ENCODE results near the gene IQSEC1. TPM values are rescaled to one million over a fixed set of nuclear protein-coding genes. Genes with fewer than 3 reads are reported as not detected.
A peak's percentile ranks its signal among the peaks of the same experiment; 100 is the strongest.

The IQSEC1 gene
- total RNA-seq, 2 donors from 2014 or later = 31.2 to 53.5 TPM

DNA sequence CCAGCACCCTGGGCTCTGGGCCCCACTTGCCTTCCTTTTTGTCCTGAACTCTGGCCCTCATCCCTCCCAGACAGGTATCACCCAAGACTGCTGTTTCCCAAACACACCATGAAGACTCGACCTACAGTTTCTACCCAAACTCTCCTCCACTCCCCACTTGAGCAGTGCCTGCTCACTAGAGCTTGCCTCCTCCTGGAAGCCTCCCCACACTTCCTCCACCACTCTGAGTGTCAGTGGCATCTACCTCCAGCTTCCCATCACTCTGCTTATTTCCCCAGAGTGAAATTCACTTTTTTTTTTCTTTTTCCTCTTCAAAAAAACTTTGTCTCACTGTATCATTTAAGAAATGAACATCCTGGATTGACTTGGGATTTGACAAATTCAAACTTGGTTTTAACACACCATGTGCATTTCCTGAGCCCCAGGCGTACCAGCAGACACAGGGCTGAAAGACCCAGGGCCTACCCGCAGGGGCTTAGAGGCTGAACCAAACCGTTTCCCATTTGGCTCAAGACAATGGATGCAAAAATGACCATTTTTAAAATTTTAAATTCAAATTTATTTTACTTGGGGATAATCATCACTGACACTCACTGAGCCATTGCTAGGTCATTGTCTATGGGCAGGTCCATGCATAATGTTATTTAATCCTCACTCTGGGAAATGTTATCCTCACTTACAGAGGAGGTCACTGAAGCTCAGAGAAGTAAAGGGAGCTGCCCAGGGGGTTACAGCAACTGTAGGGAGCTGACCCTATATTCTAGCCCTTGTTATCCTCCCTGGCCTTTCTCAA lies 62.3 kb downstream of the IQSEC1 start:
- ATAC-seq (replicated peaks in 1 of 2) (no peak), DNase-seq (no peak)
- peaks cover 91% of the 10 kb centered on the region for H3K4me1 Mint-ChIP-seq (ENCODE audit: low read depth)
- H3K27ac Mint-ChIP-seq = peak overlapping the region; percentile 90
- peak overlapping the region; percentile 79 to 89 for H3K4me3 Mint-ChIP-seq
- H3K9me3 Mint-ChIP-seq = no peaks in the 10 kb centered on the region
- no peaks in the 10 kb centered on the region for H3K27me3 Mint-ChIP-seq (ENCODE audit: low read depth)
- H3K36me3 Mint-ChIP-seq (ENCODE audit: insufficient read depth in 2 of 2) = peaks cover 0 to 3% of the 10 kb centered on the region in 2 donors

- Mint-ChIP-seq H3K27ac (peak overlapping the region; percentile 47), H3K36me3 (ENCODE audit: insufficient read depth in 2 of 2) (peaks cover 0 to 3% of the 10 kb centered on the region in 2 donors), H3K27me3 (ENCODE audit: low read depth) (no peaks in the 10 kb centered on the region), H3K4me3 (peak overlapping the region; percentile 79 to 89), H3K4me1 (ENCODE audit: low read depth) (peaks cover 91% of the 10 kb centered on the region), H3K9me3 (no peaks in the 10 kb centered on the region)
- DNase-seq (no peak), ATAC-seq (replicated peaks in 1 of 2) (no peak)
These were observed 63.3 kb downstream of the IQSEC1 start for GRCh38 chr3:13009946-13010315.

GRCh38 chr3:13009132-13009945 lies 63.9 kb downstream of the IQSEC1 start:
- Mint-ChIP-seq H3K27me3 (ENCODE audit: low read depth) (no peaks in the 10 kb centered on the region), H3K4me1 (ENCODE audit: low read depth) (peaks cover 87% of the 10 kb centered on the region), H3K4me3 (peak overlapping the region; percentile 79 to 89), H3K36me3 (ENCODE audit: insufficient read depth in 2 of 2) (peaks cover 0 to 3% of the 10 kb centered on the region in 2 donors), H3K27ac (peak overlapping the region; percentile 47), H3K9me3 (no peaks in the 10 kb centered on the region)
- ATAC-seq (replicated peaks in 1 of 2) (peak in 1 of 2 donors; percentile 8), DNase-seq (peak; percentile 60 to 82)

GRCh38 chr3:13008155-13008995 lies 64.9 kb downstream of the IQSEC1 start:
- no peaks in the 10 kb centered on the region for H3K27me3 Mint-ChIP-seq (ENCODE audit: low read depth)
- peak overlapping the region in 1 of 2 donors; percentile 79 for H3K4me3 Mint-ChIP-seq
- no peaks in the 10 kb centered on the region for H3K9me3 Mint-ChIP-seq
- peak overlapping the region; percentile 66 for H3K27ac Mint-ChIP-seq
- peaks cover 1 to 3% of the 10 kb centered on the region in 2 donors for H3K36me3 Mint-ChIP-seq (ENCODE audit: insufficient read depth in 2 of 2)
- DNase-seq = no peak
- H3K4me1 Mint-ChIP-seq (ENCODE audit: low read depth) = peaks cover 86% of the 10 kb centered on the region
- no peak for ATAC-seq (replicated peaks in 1 of 2)

DNA sequence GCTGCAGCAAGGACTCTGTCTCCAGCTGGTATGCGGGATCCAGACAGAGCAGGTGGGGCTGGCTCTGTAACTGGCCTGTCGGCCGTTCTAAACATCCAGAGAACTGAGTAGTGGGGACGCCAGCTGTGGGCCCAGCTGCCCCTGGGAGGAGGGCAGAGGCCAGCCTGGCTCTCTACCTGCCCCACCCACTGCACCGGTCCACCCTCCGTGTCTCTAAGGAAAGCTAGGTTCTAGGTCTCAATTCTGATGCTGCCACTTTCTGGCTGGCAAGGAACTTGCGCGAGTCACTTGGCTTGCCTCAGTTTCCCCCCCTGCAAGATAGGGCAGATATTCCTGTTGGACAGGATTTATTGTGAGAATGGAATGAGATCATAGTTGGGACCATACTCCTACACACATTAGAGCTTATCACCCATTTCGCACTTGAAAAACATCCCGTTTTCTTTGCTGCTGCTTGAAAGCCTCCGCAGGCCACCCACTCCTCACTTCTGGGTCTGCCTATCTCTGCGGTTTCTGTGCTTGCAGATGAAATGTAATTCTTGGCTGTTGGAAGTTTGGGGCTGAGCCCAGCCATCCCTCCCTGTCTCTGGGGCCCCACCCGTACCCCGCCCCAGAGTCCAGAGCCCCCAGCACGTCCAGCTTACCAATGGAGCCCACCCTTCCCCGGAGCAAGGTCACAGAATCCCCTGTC lies 65.8 kb downstream of the IQSEC1 start:
- peaks cover 1 to 3% of the 10 kb centered on the region in 2 donors for H3K36me3 Mint-ChIP-seq (ENCODE audit: insufficient read depth in 2 of 2)
- H3K27me3 Mint-ChIP-seq (ENCODE audit: low read depth) = no peaks in the 10 kb centered on the region
- DNase-seq (no peak), ATAC-seq (replicated peaks in 1 of 2) (no peak)
- peaks cover 86% of the 10 kb centered on the region for H3K4me1 Mint-ChIP-seq (ENCODE audit: low read depth)
- no peak overlapping the region for H3K4me3 Mint-ChIP-seq
- peak overlapping the region; percentile 20 for H3K27ac Mint-ChIP-seq
- H3K9me3 Mint-ChIP-seq = no peaks in the 10 kb centered on the region

DNA sequence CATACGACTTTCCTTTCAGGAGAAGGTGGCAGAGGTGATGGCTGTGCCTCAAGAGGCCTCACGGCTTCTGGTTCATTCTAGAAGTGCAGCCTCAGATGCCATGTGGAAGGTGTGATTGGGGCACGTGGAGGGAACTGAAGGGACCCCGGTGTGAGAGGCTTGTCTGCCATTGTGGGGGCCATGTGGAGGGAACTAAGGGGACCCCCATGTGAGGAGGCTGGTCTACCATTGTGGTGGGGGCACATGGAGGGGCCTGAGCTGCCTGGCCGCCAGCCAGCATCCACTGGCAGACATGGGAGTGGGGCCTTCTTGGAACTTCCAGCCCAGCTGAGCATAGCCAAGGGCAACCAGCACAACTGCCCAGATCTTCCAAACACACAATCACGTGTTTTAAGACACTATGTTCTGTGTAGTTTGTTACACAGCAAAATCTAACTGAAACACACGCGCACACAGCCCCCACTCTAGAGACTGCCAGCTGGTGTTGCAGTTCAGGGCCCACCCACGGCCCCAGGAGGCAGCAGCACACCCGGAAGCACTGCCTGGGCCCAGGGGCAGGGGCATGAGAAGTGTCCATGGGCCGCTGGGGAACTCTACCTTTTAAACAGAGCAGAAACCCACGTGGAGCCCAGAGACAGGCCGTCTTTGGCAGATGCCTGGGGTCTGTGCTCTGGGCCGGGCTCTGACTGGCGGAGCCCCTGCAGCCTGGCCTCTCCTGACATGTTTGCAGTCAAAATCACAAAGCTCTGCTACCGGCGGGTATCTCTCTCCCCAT lies 66.8 kb downstream of the IQSEC1 start:
- ATAC-seq (replicated peaks in 1 of 2) = no peak
- Mint-ChIP-seq H3K27ac (no peak overlapping the region), H3K4me1 (ENCODE audit: low read depth) (peaks cover 86% of the 10 kb centered on the region), H3K9me3 (no peaks in the 10 kb centered on the region), H3K36me3 (ENCODE audit: insufficient read depth in 2 of 2) (peaks cover 1 to 3% of the 10 kb centered on the region in 2 donors), H3K27me3 (ENCODE audit: low read depth) (no peaks in the 10 kb centered on the region), H3K4me3 (peak overlapping the region in 1 of 2 donors; percentile 6)
- no peak for DNase-seq

DNA sequence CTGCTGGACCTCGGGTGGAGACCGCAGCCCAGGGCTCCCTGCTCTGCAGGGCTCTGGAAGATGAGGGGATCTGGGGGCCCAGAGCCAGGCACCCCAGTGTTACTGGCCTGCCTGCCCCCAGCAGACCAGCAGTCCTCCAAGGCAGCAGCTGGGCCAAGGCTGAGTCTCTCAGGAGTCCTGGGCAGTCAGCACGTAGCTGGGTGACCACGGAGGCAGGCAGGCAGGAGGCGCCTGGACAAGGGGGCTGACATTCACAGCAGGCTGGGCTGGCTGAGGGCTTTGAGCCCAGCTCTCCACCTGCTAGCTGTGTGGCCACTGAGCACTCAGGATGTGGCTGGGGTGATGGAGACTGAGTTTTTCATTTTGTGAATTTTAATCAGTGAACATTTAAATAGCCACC lies 67.9 kb downstream of the IQSEC1 start:
- no peak overlapping the region for H3K4me3 Mint-ChIP-seq

GRCh38 chr3:13004376-13004775 lies 68.9 kb downstream of the IQSEC1 start:
- Mint-ChIP-seq H3K9me3 (no peaks in the 10 kb centered on the region), H3K27ac (no peak overlapping the region), H3K4me3 (no peak overlapping the region), H3K36me3 (ENCODE audit: insufficient read depth in 2 of 2) (peaks cover 3 to 6% of the 10 kb centered on the region in 2 donors), H3K27me3 (ENCODE audit: low read depth) (no peaks in the 10 kb centered on the region), H3K4me1 (ENCODE audit: low read depth) (peaks cover 79% of the 10 kb centered on the region)
- no peak for ATAC-seq (replicated peaks in 1 of 2)
- no peak for DNase-seq

More for the DNA sequence above, 67.9 kb downstream of the IQSEC1 start:
- Mint-ChIP-seq H3K36me3 (ENCODE audit: insufficient read depth in 2 of 2) (peaks cover 3 to 6% of the 10 kb centered on the region in 2 donors), H3K9me3 (no peaks in the 10 kb centered on the region), H3K27ac (peak overlapping the region; percentile 29), H3K27me3 (ENCODE audit: low read depth) (no peaks in the 10 kb centered on the region), H3K4me1 (ENCODE audit: low read depth) (peaks cover 81% of the 10 kb centered on the region)
- no peak for DNase-seq
- ATAC-seq (replicated peaks in 1 of 2) = no peak

GRCh38 chr3:13003608-13004007 lies 69.6 kb downstream of the IQSEC1 start:
- no peak overlapping the region for H3K4me3 Mint-ChIP-seq
- H3K27ac Mint-ChIP-seq = peak overlapping the region; percentile 17
- DNase-seq = no peak
- no peaks in the 10 kb centered on the region for H3K9me3 Mint-ChIP-seq
- H3K27me3 Mint-ChIP-seq (ENCODE audit: low read depth) = no peaks in the 10 kb centered on the region
- peaks cover 79% of the 10 kb centered on the region for H3K4me1 Mint-ChIP-seq (ENCODE audit: low read depth)
- no peak for ATAC-seq (replicated peaks in 1 of 2)
- H3K36me3 Mint-ChIP-seq (ENCODE audit: insufficient read depth in 2 of 2) = peaks cover 3 to 6% of the 10 kb centered on the region in 2 donors

DNA sequence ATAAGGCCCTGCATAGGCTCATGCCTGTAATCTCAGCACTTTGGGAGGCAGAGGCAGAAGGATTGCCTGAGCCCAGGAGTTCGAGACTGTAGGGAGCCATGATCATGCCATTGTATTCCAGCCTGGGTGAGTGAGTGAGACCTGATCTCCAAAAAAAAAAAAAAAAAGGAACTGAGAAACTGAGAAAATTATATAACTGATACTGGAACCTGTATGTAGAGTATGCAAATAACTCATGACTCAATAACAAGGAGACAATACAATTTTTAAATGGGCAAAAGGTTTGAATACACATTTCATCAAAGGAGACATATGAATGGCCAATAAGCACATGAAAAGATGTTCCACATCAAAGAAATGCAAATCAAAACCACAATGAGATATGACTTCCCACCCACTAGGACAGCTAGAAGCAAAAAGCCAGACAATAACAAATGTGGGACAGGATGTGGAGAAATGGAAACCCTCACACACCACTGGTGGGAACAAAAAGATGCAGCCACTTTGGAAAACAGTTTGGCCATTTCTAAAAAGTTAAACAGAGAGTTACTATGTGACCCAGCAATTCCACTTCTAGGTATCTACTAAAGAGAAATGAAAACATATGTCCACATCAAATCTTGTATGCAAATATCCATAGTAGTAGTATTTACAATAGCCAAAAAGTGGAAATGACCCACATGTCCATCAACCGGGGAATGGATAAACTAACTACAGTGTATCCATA lies 70.7 kb downstream of the IQSEC1 start:
- peak overlapping the region; percentile 83 for H3K27ac Mint-ChIP-seq
- H3K4me1 Mint-ChIP-seq (ENCODE audit: low read depth) = peaks cover 76% of the 10 kb centered on the region
- H3K27me3 Mint-ChIP-seq (ENCODE audit: low read depth) = no peaks in the 10 kb centered on the region
- peak overlapping the region; percentile 0 to 26 for H3K4me3 Mint-ChIP-seq
- no peak for DNase-seq
- H3K36me3 Mint-ChIP-seq (ENCODE audit: insufficient read depth in 2 of 2) = peaks cover 6% of the 10 kb centered on the region in 2 donors
- H3K9me3 Mint-ChIP-seq = no peaks in the 10 kb centered on the region
- peak; percentile 86 for ATAC-seq (replicated peaks in 1 of 2)

Measured in activated T-cell treated with anti-CD3 and anti-CD28 coated beads, Interleukin-2, amount 50 U/mL, for 72 hours (primary cell).